Fibroblast of lung (primary cell): ENCODE data around the gene PHTF1. TPM values are rescaled to one million over a fixed set of nuclear protein-coding genes. Genes with fewer than 3 reads are reported as not detected.
A peak's percentile ranks its signal among the peaks of the same experiment; 100 is the strongest.

Source experiments
- DNase-seq, 2 donors: peaks; one replicate each; pipeline versions ENCODE4 v3.0.0 to v3.0.0-alpha.2; 2010; ENCODE audit warnings: low read depth in 2 of 2
- H2AFZ ChIP-seq: 2 replicates; pipeline ENCODE4 v1.5.1; 2012; ENCODE audit warnings: low read length, control low read depth, inconsistent platforms
- H3K27ac ChIP-seq: 2 replicates; pipeline ENCODE4 v1.5.1; 2011; ENCODE audit warnings: low read length, control low read depth; ENCODE audit not compliant: insufficient read depth
- H3K27me3 ChIP-seq: 2 replicates; pipeline ENCODE4 v1.5.1; 2011; ENCODE audit warnings: mild to moderate bottlenecking, low read length; ENCODE audit not compliant: control insufficient read depth, insufficient read depth
- H3K36me3 ChIP-seq: 2 replicates; pipeline ENCODE4 v1.5.1; 2011; ENCODE audit warnings: low read length; ENCODE audit not compliant: control insufficient read depth, insufficient read depth
- H3K4me1 ChIP-seq: 2 replicates; pipeline ENCODE4 v1.5.1; 2011; ENCODE audit warnings: low read length; ENCODE audit not compliant: control insufficient read depth, insufficient read depth; ENCODE audit errors: extremely low read depth
- H3K4me2 ChIP-seq: 2 replicates; pipeline ENCODE4 v1.5.1; 2011; ENCODE audit warnings: low read length, control low read depth; ENCODE audit not compliant: insufficient read depth; ENCODE audit errors: extremely low read depth
- H3K4me3 ChIP-seq, 4 experiments: fragments of 200-600 bp in 1 of 4; sonication (generic) in 1 of 4; replicated peaks in 1 of 4; 2 replicates each; pipeline ENCODE4 v1.5.1; 2011 to 2016; ENCODE audit warnings: low read length in 4 of 4, low read depth in 3 of 4, mild to moderate bottlenecking in 3 of 4, control low read depth in 2 of 4, inconsistent platforms in 1 of 4, mixed read lengths in 1 of 4; ENCODE audit not compliant: insufficient read depth in 1 of 4; ENCODE audit errors: control extremely low read depth in 1 of 4
- H3K79me2 ChIP-seq: 2 replicates; pipeline ENCODE4 v1.5.1; 2012; ENCODE audit warnings: mild to moderate bottlenecking, low read length, inconsistent platforms; ENCODE audit not compliant: control insufficient read depth, insufficient read depth
- H3K9ac ChIP-seq: 2 replicates; pipeline ENCODE4 v1.5.1; 2011; ENCODE audit warnings: mild to moderate bottlenecking, low read length, control low read depth; ENCODE audit not compliant: insufficient read depth
- H3K9me3 ChIP-seq: 2 replicates; pipeline ENCODE4 v1.5.1; 2012; ENCODE audit warnings: low read depth, low read length; ENCODE audit not compliant: control insufficient read depth, insufficient read depth
- H4K20me1 ChIP-seq: 2 replicates; pipeline ENCODE4 v1.5.1; 2011; ENCODE audit warnings: low read length; ENCODE audit not compliant: control insufficient read depth, insufficient read depth; ENCODE audit errors: extremely low read depth
- EZH2 ChIP-seq: IDR thresholded peaks from 2 replicates; pipeline ENCODE4 v1.5.1; 2012; ENCODE audit warnings: low read length, control low read depth, mild to moderate bottlenecking; ENCODE audit errors: missing control alignments
- polyA plus RNA-seq, 2 donors: library from polyadenylated mRNA; depleted of rRNA in 1 of 2; stranded (reverse) in 1 of 2; unstranded in 1 of 2; fragments of >200 nt; gene quantifications; 2 replicates each; pipeline ENCODE4 v1.2.1, GENCODE V29; 2011 to 2012; ENCODE audit warnings: missing spikeins in 1 of 2
- total RNA-seq: library from RNA; depleted of rRNA; stranded (reverse); fragments of >200 nt; gene quantifications from 2 replicates; pipeline ENCODE4 v1.2.1, GENCODE V29; 2014
- TF ChIP-seq, protein P1 (sequence below), 2 donors: IDR thresholded peaks in 1 of 2; conservative IDR thresholded peaks in 1 of 2; 1 replicate in 1 of 2; 2 replicates in 1 of 2; pipeline ENCODE4 v1.5.1; 2011 to 2012; ENCODE audit warnings: low read length in 2 of 2, control low read depth in 1 of 2, inconsistent platforms in 1 of 2, low read depth in 1 of 2, mild to moderate bottlenecking in 1 of 2

Gene PHTF1
- total and polyA plus RNA-seq, 2 donors (not counting 1 experiment from before 2014, with no cell fraction given), result 15.4 to 36.3 TPM

DNA sequence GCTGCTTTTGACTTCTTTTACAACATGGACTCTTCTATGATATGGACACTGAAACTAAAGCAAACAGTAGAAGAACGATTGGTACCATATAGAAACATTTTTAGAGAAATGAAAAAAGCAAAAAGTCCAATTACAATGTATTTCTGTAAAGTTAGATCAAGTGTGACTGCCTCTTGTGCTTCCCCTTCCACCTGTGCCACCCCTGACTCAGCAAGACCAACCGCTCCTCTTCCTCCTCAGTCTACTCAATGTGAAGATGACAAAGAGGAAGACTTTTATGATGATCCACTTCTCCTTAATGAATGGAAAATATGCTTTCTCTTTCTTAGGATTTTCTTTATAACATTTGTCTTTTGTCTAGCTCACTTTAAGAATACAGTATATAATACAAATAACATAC, 66.9 kb downstream of the PHTF1 start:
- H3K4me2 ChIP-seq, result no peak overlapping the region
- H3K79me2 ChIP-seq, result no peaks in the 10 kb centered on the region
- no peak for DNase-seq
- no peak overlapping the region for H3K9ac ChIP-seq
- H3K4me1 ChIP-seq, result peaks cover 2% of the 10 kb centered on the region
- no peaks in the 10 kb centered on the region for H3K27me3 ChIP-seq
- no peak overlapping the region for H3K4me3 ChIP-seq
- TF ChIP-seq, protein P1, sequence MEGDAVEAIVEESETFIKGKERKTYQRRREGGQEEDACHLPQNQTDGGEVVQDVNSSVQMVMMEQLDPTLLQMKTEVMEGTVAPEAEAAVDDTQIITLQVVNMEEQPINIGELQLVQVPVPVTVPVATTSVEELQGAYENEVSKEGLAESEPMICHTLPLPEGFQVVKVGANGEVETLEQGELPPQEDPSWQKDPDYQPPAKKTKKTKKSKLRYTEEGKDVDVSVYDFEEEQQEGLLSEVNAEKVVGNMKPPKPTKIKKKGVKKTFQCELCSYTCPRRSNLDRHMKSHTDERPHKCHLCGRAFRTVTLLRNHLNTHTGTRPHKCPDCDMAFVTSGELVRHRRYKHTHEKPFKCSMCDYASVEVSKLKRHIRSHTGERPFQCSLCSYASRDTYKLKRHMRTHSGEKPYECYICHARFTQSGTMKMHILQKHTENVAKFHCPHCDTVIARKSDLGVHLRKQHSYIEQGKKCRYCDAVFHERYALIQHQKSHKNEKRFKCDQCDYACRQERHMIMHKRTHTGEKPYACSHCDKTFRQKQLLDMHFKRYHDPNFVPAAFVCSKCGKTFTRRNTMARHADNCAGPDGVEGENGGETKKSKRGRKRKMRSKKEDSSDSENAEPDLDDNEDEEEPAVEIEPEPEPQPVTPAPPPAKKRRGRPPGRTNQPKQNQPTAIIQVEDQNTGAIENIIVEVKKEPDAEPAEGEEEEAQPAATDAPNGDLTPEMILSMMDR (conservative IDR thresholded peaks at IDR 0.05 in 1 of 2, IDR thresholded peaks at IDR 0.05 in 1 of 2; ENCODE audit: low read depth in 1 of 2, low read length in 2 of 2), result no peak
- H3K36me3 ChIP-seq, result no peaks in the 10 kb centered on the region
- H4K20me1 ChIP-seq, result no peaks in the 10 kb centered on the region
- no peak overlapping the region for H2AFZ ChIP-seq
- H3K9me3 ChIP-seq, result no peaks in the 10 kb centered on the region
- no peak overlapping the region for H3K27ac ChIP-seq

DNA sequence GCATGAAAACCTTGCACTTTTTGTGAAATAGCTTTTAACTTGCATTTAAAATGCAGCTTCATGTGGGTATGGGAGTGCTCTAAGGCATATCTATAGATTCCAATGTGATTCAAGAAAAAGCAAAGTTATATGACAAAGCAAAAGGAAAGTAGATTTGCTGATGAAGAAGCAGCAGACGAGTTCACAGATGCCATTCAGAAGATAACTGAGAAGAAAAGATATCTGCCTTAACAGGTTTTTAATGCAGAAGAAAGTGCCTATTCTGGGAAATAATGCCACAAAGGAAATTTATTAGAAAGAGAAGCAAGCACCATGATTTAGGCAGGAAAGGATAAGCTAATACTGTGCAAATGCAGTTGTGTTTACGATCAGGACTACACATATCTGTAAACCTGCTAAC, 68.1 kb downstream of the PHTF1 start:
- H3K4me1 ChIP-seq, result peaks cover 2% of the 10 kb centered on the region
- no peaks in the 10 kb centered on the region for H3K36me3 ChIP-seq

GRCh38 chr1:113686891-113687618, 72.2 kb downstream of the PHTF1 start:
- DNase-seq, result peak; percentile 11 to 64
- H3K79me2 ChIP-seq, result no peaks in the 10 kb centered on the region
- no peaks in the 10 kb centered on the region for H4K20me1 ChIP-seq
- peaks cover 6% of the 10 kb centered on the region for H3K4me1 ChIP-seq
- H3K4me2 ChIP-seq, result no peak overlapping the region
- no peak overlapping the region for H2AFZ ChIP-seq
- TF ChIP-seq EZH2, result no peak
- TF ChIP-seq, protein P1 (conservative IDR thresholded peaks at IDR 0.05 in 1 of 2, IDR thresholded peaks at IDR 0.05 in 1 of 2; ENCODE audit: low read depth in 1 of 2, low read length in 2 of 2), result no peak
- H3K36me3 ChIP-seq, result no peaks in the 10 kb centered on the region
- H3K9me3 ChIP-seq, result no peaks in the 10 kb centered on the region
- H3K4me3 ChIP-seq, result no peak overlapping the region
- no peak overlapping the region for H3K9ac ChIP-seq
- H3K27me3 ChIP-seq, result no peaks in the 10 kb centered on the region
- no peak overlapping the region for H3K27ac ChIP-seq

More for the DNA sequence above, 68.1 kb downstream of the PHTF1 start:
- Histone ChIP-seq H2AFZ (no peak overlapping the region), H3K9ac (no peak overlapping the region), H3K9me3 (no peaks in the 10 kb centered on the region), H3K27ac (no peak overlapping the region), H4K20me1 (no peaks in the 10 kb centered on the region), H3K4me2 (no peak overlapping the region), H3K27me3 (no peaks in the 10 kb centered on the region), H3K79me2 (no peaks in the 10 kb centered on the region), H3K4me3 (no peak overlapping the region)
- no peak for DNase-seq
- no peak for TF ChIP-seq EZH2
